Hepatocyte (in vitro differentiated cells): ENCODE data around the gene FCRLB. TPM values are rescaled to one million over a fixed set of nuclear protein-coding genes. Genes with fewer than 3 reads are reported as not detected.

Experiments used
- DNase-seq: peaks from one replicate; pipeline ENCODE4 v3.0.0-alpha.2; 2016; ENCODE audit warnings: low spot score
- H2AFZ ChIP-seq: fragments of 200-600 bp; sonication (generic); 2 replicates; pipeline ENCODE4 v1.6.0; 2016; ENCODE audit warnings: antibody characterized with exemption, mild to moderate bottlenecking
- H3K27ac ChIP-seq: fragments of 200-600 bp; sonication (generic); 2 replicates; pipeline ENCODE4 v1.5.1; 2016; ENCODE audit warnings: mild to moderate bottlenecking
- H3K27me3 ChIP-seq: fragments of 200-600 bp; sonication (generic); 2 replicates; pipeline ENCODE4 v1.6.1; 2016
- H3K36me3 ChIP-seq: fragments of 200-600 bp; sonication (generic); replicated peaks from 2 replicates; pipeline ENCODE4 v1.5.1; 2016; ENCODE audit warnings: low read depth; ENCODE audit not compliant: insufficient read depth
- H3K4me1 ChIP-seq: fragments of 200-600 bp; sonication (generic); 2 replicates; pipeline ENCODE4 v1.5.1; 2016; ENCODE audit warnings: mild to moderate bottlenecking, moderate library complexity; ENCODE audit not compliant: insufficient read depth
- H3K4me2 ChIP-seq: fragments of 200-600 bp; sonication (generic); 2 replicates; pipeline ENCODE4 v1.6.0; 2016
- H3K4me3 ChIP-seq: fragments of 200-600 bp; sonication (generic); 2 replicates; pipeline ENCODE4 v1.5.1; 2016; ENCODE audit warnings: mild to moderate bottlenecking
- H3K79me2 ChIP-seq: fragments of 200-600 bp; sonication (generic); 2 replicates; pipeline ENCODE4 v1.6.0; 2017; ENCODE audit warnings: mild to moderate bottlenecking
- H3K9me2 ChIP-seq: fragments of 200-600 bp; sonication (generic); replicated peaks from 2 replicates; pipeline ENCODE4 v1.6.0; 2017; ENCODE audit warnings: mild to moderate bottlenecking; ENCODE audit not compliant: insufficient read depth
- H3K9me3 ChIP-seq: fragments of 200-600 bp; sonication (generic); 2 replicates; pipeline ENCODE4 v1.5.1; 2016; ENCODE audit warnings: low read depth, mild to moderate bottlenecking
- H4K20me1 ChIP-seq: fragments of 200-600 bp; sonication (generic); 2 replicates; pipeline ENCODE4 v1.6.0; 2016; ENCODE audit warnings: mild to moderate bottlenecking; ENCODE audit not compliant: insufficient read depth, poor library complexity, severe bottlenecking
- CTCF ChIP-seq: fragments of 200-600 bp; sonication (generic); IDR thresholded peaks from 2 replicates; pipeline ENCODE4 v1.5.1; 2016; ENCODE audit warnings: antibody characterized with exemption, mild to moderate bottlenecking; ENCODE audit not compliant: poor library complexity
- EZH2 ChIP-seq: fragments of 200-600 bp; sonication (generic); IDR thresholded peaks from 2 replicates; pipeline ENCODE4 v1.6.1; 2016; ENCODE audit warnings: antibody characterized with exemption, mild to moderate bottlenecking, borderline replicate concordance
- EZH2phosphoT487 ChIP-seq: fragments of 200-600 bp; sonication (generic); IDR thresholded peaks from one replicate; pipeline ENCODE4 v1.6.1; 2018; ENCODE audit warnings: antibody characterized with exemption, mild to moderate bottlenecking, low read depth, moderate library complexity; ENCODE audit not compliant: unreplicated experiment, severe bottlenecking
- WGBS: methylation state at CpG from one replicate; pipeline ENCODE4 v1.1.6; 2016; ENCODE audit warnings: low lambda C conversion rate; ENCODE audit errors: missing lambda C conversion rate; 5-methylcytosine and 5-hydroxymethylcytosine counted together
- polyA plus RNA-seq: library from polyadenylated mRNA; unstranded; fragments of >200 nt; fragmentation: Nextera tagmentation; extraction: Ambion mirVana; gene quantifications from 2 replicates; pipeline ENCODE4 v1.2.1, GENCODE V29; 2016
- total RNA-seq: library from RNA; depleted of rRNA; stranded (reverse); fragments of >200 nt; gene quantifications from 2 replicates; pipeline ENCODE4 v1.2.3, GENCODE V29; 2014

The FCRLB gene
- total and polyA plus RNA-seq, 2 experiments from 2014 or later: 0.23 to 1.5 TPM

GRCh38 chr1:161763522-161764098 lies 42.3 kb downstream of the FCRLB start:
- H3K4me3 ChIP-seq: no peak overlapping the region
- no peaks in the 10 kb centered on the region for H3K9me3 ChIP-seq
- no peaks in the 10 kb centered on the region for H4K20me1 ChIP-seq
- DNase-seq: peak; percentile 38
- no peaks in the 10 kb centered on the region for H3K27me3 ChIP-seq
- no peak overlapping the region for H3K27ac ChIP-seq
- H3K9me2 ChIP-seq: no peaks in the 10 kb centered on the region
- peak; percentile 38 for TF ChIP-seq CTCF
- no peak for TF ChIP-seq EZH2
- no peak for TF ChIP-seq EZH2phosphoT487
- no peak overlapping the region for H3K4me2 ChIP-seq
- H2AFZ ChIP-seq: no peak overlapping the region
- no peaks in the 10 kb centered on the region for H3K36me3 ChIP-seq
- 71% methylated on average over 7 of the region's 7 CpGs for WGBS
- peaks cover 6% of the 10 kb centered on the region for H3K4me1 ChIP-seq
- H3K79me2 ChIP-seq: peaks cover 22% of the 10 kb centered on the region

GRCh38 chr1:161766102-161766981 lies 45.0 kb downstream of the FCRLB start, which contains the start of gene ATF6:
Gene ATF6, plus strand, starts transcription at chr1:161766320. Its CDS starts 41 bp downstream, at chr1:161766361.
- peak within 1 kb of the TSS; percentile 60 for H2AFZ ChIP-seq
- H3K9me3 ChIP-seq: no peaks in the 10 kb centered on the region
- no peaks in the 10 kb centered on the region for H3K9me2 ChIP-seq
- H4K20me1 ChIP-seq: no peaks in the 10 kb centered on the region
- H3K27ac ChIP-seq: peak within 1 kb of the TSS; percentile 87
- no peaks in the 10 kb centered on the region for H3K27me3 ChIP-seq
- peaks cover 6% of the 10 kb centered on the region for H3K4me1 ChIP-seq
- peak within 1 kb of the TSS; percentile 44 for H3K4me3 ChIP-seq
- under 1% methylated on average over 35 of the region's 35 CpGs for WGBS
- peaks cover 48% of the 10 kb centered on the region for H3K79me2 ChIP-seq
- no peaks in the 10 kb centered on the region for H3K36me3 ChIP-seq
- peak; percentile 92 for DNase-seq
- TF ChIP-seq EZH2phosphoT487 (no peak), EZH2 (no peak), CTCF (no peak)
- H3K4me2 ChIP-seq: peak within 1 kb of the TSS; percentile 77

GRCh38 chr1:161768461-161768860 lies 47.1 kb downstream of the FCRLB start:
- Histone ChIP-seq H3K36me3 (no peaks in the 10 kb centered on the region), H2AFZ (no peak overlapping the region), H4K20me1 (no peaks in the 10 kb centered on the region), H3K27me3 (no peaks in the 10 kb centered on the region), H3K79me2 (peaks cover 65% of the 10 kb centered on the region), H3K4me1 (peaks cover 6% of the 10 kb centered on the region), H3K4me3 (no peak overlapping the region), H3K27ac (no peak overlapping the region), H3K9me3 (no peaks in the 10 kb centered on the region), H3K4me2 (no peak overlapping the region), H3K9me2 (no peaks in the 10 kb centered on the region)
- DNase-seq: no peak
- TF ChIP-seq EZH2phosphoT487: no peak
- TF ChIP-seq EZH2: no peak
- no peak for TF ChIP-seq CTCF
- WGBS: 94% methylated on average over 5 of the region's 5 CpGs
